ENCODE data around the gene MLN.

MLN gene

GRCh38 chr6:33813990-33814985 is 10.5 kb upstream of the MLN start:
- no peak for DNase-seq (ENCODE audit: low spot score)

GRCh38 chr6:33813246-33813904 is 9.6 kb upstream of the MLN start:
- DNase-seq (ENCODE audit: low spot score): no peak

GRCh38 chr6:33812669-33813068 is 8.9 kb upstream of the MLN start:
- DNase-seq (ENCODE audit: low spot score): no peak

- no peak for DNase-seq (ENCODE audit: low spot score)
Measured at GRCh38 chr6:33809594-33809993, 5.8 kb upstream of the MLN start.

GRCh38 chr6:33808641-33809180 is 4.9 kb upstream of the MLN start:
- DNase-seq (ENCODE audit: low spot score): no peak

GRCh38 chr6:33807606-33808005 is 3.8 kb upstream of the MLN start:
- no peak for DNase-seq (ENCODE audit: low spot score)

- DNase-seq (ENCODE audit: low spot score): no peak
Measured at GRCh38 chr6:33806841-33807240, 3.0 kb upstream of the MLN start.

GRCh38 chr6:33802186-33802958 is 1.4 kb downstream of the MLN start:
- no peak for DNase-seq (ENCODE audit: low spot score)

- DNase-seq (ENCODE audit: low spot score): no peak
Measured at GRCh38 chr6:33801611-33802010, 2.2 kb downstream of the MLN start.

- DNase-seq (ENCODE audit: low spot score): no peak
Measured at GRCh38 chr6:33800248-33800969, 3.4 kb downstream of the MLN start.

GRCh38 chr6:33799454-33800113 is 4.2 kb downstream of the MLN start:
- DNase-seq (ENCODE audit: low spot score): no peak

GRCh38 chr6:33798343-33798848 is 5.4 kb downstream of the MLN start:
- DNase-seq (ENCODE audit: low spot score): no peak

- no peak for DNase-seq (ENCODE audit: low spot score)
Measured at GRCh38 chr6:33797626-33798342, 6.0 kb downstream of the MLN start.

- no peak for DNase-seq (ENCODE audit: low spot score)
Measured at GRCh38 chr6:33794910-33795623, 8.7 kb downstream of the MLN start.

- DNase-seq (ENCODE audit: low spot score): no peak
Measured at GRCh38 chr6:33792981-33793380, 10.8 kb downstream of the MLN start.

GRCh38 chr6:33791620-33792019 is 12.2 kb downstream of the MLN start:
- DNase-seq (ENCODE audit: low spot score): no peak

GRCh38 chr6:33790910-33791309 is 12.9 kb downstream of the MLN start:
- DNase-seq (ENCODE audit: low spot score): no peak

- no peak for DNase-seq (ENCODE audit: low spot score)
Measured at GRCh38 chr6:33790379-33790778, 13.4 kb downstream of the MLN start.

GRCh38 chr6:33789550-33789895 is 14.3 kb downstream of the MLN start:
- no peak for DNase-seq (ENCODE audit: low spot score)
